ENCODE results near the gene SP8.
"Not testable (repeated sequence)": the region's sequence is repeated elsewhere in the genome, so short reads cannot be mapped to it uniquely, and the experiment has no call there.

Gene SP8

DNA sequence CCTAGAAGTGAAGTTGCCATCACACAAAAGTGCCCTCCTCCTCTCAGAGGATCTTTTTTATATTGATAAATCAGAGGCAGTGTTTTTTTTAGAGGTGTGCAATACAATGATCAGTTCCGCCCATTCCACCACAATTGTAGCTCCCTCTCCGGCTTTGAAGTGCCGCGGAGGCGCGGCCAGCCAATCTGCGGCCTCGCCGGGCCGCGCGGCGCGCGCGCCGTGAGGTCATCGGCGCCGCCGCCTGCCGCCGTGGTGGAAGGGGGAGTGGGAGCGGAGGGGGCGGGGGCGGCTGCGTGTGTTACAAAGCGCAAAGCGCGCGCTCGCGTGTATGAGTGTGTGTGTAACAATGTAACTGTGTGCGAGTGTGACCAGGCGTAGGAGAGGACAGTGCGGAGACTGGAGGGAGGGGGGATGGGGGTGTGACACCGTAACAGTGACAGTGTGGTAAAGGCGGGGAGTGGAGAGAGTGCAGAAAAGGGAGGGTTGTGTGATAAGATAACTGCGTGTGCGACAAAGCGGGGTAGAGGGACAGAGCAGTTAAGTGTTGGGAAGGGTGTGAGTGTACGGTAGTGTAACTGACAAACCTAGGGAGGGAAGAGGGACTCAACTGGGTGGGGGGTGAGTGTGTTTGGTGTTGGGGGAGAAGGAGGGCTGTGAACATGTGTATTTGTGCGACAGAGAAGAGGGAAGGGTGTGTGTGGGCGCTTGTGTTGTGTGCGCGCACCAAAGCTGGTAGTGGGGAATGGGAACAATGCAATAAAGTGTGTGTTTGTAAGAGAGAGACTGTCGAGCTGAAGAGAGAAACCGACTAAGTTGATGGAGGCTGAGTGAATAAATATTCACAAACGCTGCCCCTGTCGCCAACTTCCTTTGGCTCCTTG, at the start of gene SP8:
Gene SP8, minus strand, starts transcription at position 108 of the 881 bp plus-strand sequence. Its CDS starts 88 bp downstream, at position 20.
- DNase-seq = no peak

DNA sequence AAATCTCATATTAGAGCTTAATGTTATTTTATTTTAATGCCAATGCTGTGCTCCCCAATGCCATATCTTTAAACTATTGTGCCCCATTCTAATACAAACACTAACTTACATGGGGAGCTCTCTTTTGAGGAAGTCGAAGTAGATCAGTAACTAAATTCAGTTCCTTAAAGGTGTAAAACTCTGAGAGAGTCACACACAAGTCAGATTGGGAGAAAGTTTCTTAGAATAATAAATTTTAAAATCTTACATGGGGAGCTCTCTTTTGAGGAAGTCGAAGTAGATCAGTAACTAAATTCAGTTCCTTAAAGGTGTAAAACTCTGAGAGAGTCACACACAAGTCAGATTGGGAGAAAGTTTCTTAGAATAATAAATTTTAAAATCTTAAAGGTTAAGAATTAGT, 49.7 kb upstream of the SP8 start:
- DNase-seq = not testable (repeated sequence)

DNA sequence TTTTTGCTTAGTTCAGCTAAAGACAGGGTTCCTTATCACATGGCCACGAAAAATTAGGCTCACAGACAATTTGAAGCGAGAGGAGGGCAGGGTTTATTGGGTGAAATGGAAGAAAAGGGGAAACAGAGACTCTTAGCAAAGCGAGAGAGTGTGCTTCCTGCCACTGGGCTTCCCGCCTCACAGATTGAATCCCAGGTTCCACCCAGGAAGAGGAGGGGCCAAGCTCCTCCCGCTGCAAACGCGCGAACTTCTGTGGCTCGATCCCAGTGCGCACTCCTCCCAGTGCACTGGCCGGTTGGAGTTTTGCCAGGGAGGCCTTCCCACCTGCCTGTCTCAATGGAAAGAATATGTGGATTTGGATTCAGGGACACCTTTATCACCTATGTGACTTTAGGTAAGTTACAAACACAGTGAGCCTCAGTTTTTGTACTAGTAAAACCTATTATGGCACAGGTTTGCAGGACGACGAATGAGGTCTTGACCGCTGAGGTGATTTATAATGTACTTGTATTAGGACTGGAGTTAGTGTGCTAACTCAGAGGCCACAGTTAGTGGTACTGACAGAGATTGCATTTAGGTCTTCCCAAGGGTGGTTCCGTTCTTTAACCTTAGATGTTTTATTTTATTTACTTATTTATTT, 48.5 kb upstream of the SP8 start:
- DNase-seq = no peak

DNA sequence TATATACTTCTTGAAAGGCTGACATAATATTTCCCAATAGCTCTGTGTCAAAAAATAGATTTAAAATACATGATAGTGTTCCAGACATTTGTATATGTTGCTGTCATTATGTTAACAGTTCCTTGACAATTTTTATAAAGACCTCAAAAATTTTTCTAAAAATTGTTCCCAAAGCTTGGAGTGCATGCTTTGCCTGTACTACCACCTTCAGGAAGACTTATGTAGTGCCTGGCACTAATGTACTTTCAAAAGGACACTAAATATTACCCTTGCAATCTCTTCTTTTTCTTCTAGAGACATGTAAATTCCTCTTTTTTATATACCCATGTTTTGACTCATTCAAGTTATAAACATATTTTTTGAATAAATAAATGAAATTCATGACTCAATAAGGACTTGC, 48.0 kb upstream of the SP8 start:
- no peak for DNase-seq

DNA sequence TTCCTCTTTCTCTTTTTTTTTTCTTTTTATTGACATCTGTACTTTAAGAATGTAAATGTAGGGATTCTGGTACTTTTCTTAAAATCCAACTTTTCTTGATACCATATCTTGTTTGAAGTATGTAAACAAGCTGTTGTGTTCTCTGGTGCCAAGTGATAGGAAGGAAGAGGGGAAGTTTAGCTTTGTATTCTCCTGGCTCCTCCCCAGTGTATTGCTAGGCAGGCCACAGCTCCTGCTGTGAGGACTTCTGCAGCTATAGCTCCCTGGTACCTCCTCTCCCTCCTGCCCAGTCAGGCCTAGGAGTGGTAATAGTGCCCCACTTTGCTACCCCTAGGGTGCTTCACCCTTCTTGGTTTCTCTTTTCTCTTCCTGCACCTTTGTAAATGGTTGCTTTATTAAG, 45.3 kb upstream of the SP8 start:
- DNase-seq = no peak

DNA sequence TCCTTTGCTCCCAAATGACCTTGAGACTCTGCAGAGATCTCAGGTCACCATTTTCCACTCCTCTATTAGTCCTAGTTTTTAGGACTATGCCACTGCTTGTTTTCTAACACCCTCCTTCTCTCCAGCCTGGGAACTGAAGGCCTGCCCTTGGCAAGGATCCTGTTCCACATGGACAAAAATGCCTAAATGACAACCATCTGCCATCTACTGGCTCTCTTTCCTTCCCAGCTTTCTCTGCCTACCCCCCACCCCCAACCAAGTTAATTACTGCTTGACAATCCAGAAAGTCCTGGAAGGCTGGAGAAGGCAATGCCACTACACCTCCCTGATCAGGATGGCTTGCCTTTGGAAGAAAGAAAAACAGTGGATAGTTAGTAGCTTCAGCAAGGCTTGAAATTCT, 44.8 kb upstream of the SP8 start:
- DNase-seq = no peak

DNA sequence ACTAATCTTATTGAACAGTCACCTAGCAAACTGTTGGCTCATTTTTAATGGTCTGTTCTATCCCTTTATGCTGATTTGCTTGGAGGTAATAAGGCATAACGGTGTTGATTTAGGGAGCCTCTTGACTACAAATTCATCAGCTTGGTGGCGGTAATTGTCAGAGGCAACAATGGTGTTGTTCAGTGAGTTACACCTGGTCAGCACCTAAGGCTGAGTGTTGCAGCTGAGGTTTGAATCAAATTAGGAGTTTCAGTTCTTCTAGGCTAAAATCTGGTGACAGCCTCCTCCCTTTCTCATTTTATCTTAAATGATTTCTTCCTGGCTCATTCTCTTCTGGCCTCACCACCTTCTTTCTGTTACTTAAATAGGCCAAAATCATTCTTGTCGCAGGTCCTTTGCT, 42.3 kb upstream of the SP8 start:
- DNase-seq = no peak

DNA sequence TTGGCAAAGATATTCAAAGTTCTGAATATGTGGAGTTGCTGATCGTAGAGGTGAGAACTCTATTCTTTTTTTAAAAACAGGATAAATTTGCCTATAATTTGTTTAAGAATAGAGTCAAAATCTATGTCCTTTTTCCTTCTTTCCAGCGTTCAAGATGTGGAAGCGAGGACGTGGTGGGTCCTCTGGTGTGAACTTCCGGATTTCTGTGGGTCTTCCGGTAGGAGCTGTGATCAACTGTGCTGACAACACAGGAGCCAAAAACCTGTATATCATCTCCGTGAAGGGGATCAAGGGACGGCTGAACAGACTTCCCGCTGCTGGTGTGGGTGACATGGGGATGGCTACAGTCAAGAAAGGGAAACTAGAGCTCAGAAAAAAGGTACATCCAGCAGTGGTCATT, 40.5 kb upstream of the SP8 start:
- DNase-seq = no peak

DNA sequence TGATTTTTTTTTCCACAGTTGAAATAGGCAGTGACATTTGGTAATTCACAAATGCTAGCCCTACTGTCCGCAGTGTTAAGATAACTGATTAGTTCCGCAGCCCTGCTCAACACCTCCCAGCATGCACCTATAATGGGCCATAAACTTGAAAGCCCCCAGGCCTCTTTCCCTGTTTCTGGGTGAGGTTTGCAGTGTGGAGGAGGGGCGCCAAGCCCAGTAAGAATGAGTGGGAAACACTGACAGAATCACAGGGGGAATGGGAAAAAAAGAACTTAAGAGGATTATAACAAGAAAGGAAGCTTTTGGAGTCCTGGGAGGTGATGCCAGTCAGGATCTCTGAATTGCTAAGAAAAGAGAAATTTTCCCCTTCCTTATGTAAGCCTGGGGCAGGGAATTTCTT, 39.6 kb upstream of the SP8 start:
- DNase-seq = no peak

DNA sequence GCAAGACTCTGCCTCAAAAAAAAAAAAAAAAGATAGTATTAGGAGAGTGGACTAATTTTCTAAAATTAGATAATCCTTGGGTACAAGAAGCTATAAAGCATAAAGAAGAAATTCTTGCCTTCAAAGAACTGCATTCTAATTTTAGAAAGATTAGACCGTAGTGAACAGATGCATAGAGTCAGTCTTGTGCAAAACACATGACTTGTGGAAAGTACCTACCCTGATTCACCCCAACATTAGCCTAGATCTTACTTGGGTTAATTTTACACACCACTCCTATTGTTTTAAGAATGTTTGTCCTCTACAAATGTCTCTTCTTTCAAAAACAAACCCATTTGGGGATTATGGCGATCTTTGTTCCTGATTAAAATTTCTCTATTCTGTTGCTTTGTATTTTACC, 38.9 kb upstream of the SP8 start:
- DNase-seq = no peak

DNA sequence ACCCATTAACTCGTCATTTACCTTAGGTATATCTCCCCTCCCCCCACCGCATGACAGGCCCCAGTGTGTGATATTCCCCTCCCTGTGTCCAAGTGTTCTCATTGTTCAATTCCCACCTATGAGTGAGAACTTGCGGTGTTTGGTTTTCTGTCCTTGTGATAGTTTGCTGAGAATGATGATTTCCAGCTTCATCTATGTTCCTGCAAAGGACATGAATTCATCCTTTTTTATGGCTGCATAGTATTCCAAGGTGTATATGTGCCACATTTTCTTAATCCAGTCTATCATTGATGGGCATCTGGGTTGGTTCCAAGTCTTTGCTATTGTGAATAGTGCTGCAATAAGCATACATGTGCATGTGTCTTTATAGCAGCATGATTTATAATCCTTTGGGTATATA, 34.7 kb upstream of the SP8 start:
- DNase-seq = not testable (repeated sequence)

DNA sequence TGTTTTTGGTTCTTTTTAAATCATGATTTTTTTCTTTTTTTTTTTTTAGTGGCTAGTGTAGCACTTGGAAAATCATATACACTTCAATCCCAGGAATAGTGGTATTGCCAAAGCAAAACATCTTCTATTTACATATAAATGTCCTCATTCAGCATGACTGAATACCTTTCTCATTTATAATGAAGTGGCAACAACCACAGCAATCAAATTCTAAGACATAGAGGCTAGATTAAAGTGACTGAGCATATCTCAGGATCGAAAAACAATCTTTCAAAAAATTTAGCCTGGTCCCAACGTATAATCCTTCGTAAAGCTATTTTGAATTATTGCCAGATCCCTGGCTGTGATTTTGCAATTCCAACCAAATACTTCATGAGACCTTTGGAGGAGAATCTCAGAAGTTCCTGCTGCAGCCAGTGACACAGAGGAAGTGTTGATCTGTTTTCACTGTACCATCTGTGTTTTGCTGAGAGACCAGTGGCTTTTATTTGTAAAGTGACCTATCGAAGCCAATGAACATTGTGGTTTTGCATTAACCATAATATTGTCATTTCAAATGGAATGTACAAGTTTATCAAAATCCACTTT, 29.8 kb upstream of the SP8 start:
- no peak for DNase-seq

DNA sequence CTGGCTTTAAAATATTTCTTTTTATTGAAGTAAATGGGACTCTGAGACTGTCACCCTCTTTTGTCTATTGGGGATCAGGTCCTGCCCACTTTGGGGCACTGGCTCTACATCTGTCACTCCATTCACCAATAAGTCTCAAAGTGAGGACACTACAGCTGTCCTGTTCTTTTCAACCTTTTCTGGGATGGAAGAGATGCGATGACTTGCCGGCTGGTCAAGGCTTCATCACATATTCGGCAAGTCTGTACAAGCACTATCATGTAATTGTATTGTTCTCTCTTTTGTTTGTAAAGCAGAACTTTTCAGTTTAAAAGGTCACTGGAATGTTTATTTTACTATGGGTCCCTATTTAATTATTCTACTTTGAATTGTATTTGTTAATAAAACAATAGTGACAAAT, 17.7 kb upstream of the SP8 start:
- no peak for DNase-seq

DNA sequence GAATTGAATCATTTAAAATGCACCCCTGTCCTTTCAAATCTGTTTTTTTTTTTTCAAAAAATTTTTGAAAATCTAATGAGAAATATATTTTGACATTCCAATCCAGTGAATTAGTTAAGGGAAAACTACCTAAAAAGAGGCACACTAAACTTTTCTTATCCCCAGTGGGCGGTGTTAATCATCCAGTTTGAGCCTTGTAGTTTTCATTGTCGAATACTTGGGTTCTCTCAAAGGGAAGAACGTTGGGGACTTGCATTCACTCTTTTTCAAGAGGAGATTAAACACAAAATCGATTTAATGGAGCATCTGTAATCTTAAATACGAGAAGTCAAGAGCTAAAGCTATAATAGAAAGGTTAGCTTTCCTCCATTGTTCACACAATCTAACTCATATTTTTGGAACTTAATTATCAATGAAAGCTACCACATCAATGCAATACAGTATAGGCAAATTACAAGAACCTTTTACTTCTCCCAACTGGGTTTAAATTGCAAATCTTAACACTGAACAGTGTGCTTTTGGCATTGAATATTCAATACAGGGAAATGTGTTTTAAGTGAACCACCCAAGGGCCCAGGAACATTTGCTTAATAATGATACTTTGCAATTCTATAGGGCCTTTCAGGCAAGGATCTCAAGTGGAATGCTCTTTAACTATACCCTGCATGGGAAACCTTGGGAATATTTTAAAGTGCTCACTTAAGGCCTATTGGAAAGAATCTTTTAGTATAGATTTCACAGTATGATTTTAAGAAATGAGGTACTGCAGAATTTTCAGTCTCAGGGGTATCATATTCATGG, 13.1 kb upstream of the SP8 start:
- no peak for DNase-seq

DNA sequence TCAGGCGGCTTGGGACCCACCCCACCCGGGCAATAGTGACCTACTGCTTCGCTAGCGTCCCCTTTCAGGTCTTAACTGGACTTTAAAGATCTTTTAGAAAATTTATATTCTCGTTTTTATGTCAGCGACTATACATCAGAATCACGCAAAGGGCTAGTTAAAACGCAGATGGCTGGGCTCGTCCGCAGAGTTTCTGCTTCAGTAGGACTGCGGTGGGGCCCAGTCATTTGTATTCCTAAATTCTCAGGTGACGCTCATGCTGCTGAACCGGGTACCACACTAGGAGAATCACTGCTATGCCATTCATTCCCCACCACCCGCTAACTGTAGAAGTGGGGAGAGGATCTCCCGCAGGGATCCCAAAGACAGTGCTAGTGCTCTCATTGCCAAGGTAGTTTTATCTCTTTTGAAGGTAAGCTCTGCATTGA, 12.0 kb upstream of the SP8 start:
- no peak for DNase-seq

DNA sequence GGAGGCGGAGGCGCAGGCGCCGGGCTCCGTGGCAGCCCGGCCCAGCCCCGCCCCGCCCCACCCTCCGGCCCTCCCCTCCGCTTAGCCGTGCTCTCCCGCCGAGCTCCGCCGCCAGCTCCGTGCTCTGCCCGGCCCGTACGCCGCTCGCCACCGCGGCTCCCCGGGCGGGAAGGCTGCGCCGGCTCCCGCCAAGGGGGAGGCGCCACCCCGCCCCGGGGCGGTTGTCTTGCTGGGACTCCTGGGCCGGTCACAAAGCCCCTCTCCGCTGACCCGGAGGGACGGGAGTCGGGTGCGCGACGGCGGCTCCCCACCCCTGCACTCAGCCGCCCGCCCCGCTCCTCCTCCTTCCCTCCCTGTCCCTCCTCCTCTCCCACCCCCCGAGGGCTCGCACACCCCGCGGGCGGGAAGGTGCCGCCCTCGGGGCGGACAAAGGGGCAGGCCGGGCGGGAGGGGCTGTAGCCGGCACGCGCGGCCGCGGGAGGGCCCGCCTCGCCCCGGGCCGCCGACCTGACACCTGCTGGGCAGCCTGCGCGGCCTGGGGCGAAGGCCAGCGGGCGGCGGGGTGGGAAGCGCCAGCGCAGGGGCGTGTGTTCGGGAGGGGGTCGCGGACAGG, 11.5 kb upstream of the SP8 start:
- DNase-seq = no peak

DNA sequence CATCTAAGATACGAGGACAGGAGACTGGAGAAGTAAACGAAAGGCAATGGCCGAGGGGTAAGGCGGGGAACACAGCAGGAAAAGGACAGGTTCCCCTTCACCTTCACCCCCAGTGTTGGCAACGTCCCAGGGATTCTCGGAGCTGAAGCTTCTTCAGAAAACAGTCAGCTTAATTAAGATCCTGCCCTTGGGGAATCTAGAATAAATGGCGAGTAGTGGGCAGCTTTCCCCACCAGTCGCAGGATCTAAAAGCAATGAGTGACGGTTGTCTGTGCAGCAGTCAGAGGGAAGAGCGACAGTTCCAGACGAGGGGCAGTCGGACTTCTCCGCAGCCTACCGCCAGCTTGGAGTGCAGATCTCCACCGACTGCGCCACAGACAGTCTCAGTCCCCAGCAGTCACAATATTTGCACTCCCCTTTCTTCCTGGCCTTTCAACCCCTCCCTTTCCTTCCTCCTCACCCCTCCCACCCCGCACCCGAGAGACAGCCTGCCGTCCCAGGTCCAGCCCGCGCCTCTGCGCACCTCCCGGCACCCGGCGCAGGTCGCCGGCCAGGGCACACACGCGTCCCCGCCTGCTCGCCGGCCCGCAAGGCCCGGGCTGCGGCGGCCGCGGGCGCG, 10.9 kb upstream of the SP8 start:
- DNase-seq = no peak

DNA sequence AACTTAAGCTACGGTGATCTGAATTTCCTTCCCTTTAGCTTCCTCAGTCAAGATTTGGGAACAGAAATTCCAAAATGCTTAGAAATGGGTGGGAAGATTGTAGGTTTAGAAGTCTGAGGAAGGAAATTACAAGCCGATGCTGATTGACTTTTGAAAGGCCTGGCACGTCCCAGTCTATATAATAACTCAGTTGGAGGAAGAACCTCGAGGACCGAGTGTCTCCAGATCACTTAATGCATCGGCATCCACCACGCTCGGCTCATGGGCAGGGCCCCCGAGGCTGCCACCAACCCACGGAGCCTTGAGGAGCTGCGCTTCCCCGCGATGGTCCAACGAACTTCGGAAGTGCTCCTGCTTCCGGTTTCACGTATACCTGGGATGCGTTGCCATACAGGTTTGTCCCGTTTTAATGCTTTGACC, 10.4 kb upstream of the SP8 start:
- no peak for DNase-seq

DNA sequence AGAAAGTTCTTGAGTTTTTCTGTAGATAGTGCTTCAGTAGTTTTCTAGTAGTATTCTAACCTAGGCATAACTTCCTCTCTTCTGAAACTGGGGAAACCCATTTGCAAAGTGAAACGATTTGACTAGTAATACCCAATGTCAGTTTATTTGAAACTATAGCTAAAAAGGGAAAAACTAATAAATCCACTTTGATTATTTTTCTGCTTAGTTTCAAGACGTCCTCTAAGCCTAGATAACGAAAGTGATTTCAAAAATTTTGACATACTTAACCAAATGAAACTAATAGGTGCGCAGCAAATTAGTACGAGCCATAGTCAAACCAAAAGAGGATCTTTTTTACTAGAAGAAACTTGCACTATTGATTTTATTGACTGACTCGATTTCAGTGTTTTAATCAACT, 9.8 kb upstream of the SP8 start:
- DNase-seq = no peak

DNA sequence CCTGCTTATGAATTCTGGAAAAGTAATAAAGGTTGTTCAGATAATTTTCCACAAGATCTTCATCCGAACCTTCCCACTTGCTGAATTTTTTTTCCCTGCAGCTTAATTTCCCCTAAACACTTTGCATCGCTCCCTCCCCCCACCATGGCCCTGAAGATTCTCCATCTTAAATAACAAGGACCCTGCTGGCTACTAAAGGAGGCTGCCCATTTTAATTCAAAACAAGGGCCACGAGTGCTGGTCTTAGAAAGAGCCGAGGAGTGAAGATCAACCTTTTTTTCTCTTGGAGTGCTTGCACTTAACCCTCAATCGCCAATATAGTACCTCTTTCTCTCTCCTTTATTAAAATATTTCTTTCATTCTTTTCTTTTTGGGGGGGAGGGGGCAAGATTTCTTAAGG, 9.2 kb upstream of the SP8 start:
- DNase-seq = no peak

DNA sequence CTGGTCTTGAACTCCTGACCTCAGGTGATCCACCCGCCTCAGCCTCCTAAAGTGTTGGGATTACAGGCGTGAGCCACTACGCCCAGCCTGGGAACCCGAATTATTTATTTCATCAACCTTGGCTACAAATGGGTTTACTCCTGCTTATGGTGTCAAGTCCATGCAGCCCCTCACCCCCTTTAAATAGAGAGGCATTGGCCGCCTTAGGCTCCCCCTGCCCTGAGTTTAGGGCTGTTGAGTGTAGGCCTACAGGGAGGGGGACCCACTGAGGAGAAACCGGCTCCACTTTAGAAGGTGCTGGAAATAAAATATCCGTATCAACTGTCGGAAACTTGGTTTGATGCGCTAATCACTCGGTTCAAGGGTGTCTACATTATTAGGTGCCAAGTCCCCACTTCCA, 8.7 kb upstream of the SP8 start:
- DNase-seq = no peak

DNA sequence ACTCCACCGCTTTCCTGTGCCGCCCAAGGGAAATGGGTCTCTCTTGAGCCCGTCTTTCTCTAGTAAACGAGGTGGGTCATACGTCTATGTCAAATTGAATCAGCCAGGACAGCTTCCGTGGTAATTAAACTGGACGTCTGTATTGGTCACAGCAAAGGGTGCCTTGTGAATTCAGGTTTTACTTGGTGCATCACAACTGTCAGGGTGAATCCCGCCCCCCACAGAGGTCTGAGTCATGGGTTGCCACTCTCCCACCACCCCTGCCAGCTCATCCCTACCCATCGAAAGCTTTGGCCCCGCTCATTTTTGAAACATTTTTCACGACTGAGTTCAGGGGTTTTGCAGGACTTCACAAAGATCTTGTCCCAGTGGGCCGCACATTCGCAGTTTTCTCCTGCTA, 8.0 kb upstream of the SP8 start:
- no peak for DNase-seq
